Measurements from ENCODE around the gene TRIO.

- TF ChIP-seq EZH2 (IDR thresholded peaks at IDR 0.05; ENCODE audit: low read length, missing control alignments) (no peak), CTCF (conservative IDR thresholded peaks at IDR 0.05 in 1 of 2, IDR thresholded peaks at IDR 0.05 in 1 of 2; ENCODE audit: low read depth in 1 of 2, low read length in 2 of 2) (no peak)
Observed at GRCh38 chr5:14199902-14200301, 56.8 kb downstream of the TRIO start.
